ENCODE data around the gene IL10RA. TPM values are rescaled to one million over a fixed set of nuclear protein-coding genes. Genes with fewer than 3 reads are reported as not detected.
A peak's percentile ranks its signal among the peaks of the same experiment; 100 is the strongest.

Gene IL10RA
- total RNA-seq, 1 donor from 2014 or later: 0.46 TPM

DNA sequence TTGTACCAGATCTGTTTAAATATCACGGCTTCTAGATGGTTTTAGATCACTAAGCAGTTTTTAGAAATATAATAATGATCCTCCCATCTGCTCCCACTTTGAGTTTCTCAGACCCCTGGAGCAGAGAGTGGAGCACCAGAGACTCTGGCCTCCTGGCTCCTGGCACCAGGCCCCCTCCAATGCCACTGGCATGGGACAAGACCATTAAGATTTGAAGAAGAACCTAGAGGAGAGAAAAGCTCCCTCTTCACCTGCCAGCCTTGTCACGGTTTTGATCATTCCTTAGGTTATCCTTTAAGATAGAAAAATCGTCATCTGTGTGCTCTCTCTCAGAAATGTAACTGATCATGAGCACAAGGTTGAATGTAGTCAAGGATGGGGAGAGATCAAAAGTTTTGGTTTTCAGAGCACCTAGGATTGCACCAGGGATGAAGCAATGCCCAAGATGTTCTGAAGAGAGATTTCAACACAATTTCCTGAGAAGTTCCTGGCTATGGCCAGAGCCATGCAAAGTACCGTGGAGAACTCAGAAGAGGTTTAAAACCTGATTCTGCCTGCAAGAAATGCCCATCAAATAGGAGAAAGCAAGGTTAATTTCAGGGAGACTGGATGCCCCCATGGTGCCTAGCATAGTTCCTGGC lies 22.2 kb downstream of the IL10RA start:
- no peak for DNase-seq (ENCODE audit: low read depth)
- no peak overlapping the region for H3K4me3 ChIP-seq (ENCODE audit: low read depth, low read length)
- TF ChIP-seq, protein P1, sequence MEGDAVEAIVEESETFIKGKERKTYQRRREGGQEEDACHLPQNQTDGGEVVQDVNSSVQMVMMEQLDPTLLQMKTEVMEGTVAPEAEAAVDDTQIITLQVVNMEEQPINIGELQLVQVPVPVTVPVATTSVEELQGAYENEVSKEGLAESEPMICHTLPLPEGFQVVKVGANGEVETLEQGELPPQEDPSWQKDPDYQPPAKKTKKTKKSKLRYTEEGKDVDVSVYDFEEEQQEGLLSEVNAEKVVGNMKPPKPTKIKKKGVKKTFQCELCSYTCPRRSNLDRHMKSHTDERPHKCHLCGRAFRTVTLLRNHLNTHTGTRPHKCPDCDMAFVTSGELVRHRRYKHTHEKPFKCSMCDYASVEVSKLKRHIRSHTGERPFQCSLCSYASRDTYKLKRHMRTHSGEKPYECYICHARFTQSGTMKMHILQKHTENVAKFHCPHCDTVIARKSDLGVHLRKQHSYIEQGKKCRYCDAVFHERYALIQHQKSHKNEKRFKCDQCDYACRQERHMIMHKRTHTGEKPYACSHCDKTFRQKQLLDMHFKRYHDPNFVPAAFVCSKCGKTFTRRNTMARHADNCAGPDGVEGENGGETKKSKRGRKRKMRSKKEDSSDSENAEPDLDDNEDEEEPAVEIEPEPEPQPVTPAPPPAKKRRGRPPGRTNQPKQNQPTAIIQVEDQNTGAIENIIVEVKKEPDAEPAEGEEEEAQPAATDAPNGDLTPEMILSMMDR (conservative IDR thresholded peaks at IDR 0.05; ENCODE audit: low read depth, low read length): no peak

DNA sequence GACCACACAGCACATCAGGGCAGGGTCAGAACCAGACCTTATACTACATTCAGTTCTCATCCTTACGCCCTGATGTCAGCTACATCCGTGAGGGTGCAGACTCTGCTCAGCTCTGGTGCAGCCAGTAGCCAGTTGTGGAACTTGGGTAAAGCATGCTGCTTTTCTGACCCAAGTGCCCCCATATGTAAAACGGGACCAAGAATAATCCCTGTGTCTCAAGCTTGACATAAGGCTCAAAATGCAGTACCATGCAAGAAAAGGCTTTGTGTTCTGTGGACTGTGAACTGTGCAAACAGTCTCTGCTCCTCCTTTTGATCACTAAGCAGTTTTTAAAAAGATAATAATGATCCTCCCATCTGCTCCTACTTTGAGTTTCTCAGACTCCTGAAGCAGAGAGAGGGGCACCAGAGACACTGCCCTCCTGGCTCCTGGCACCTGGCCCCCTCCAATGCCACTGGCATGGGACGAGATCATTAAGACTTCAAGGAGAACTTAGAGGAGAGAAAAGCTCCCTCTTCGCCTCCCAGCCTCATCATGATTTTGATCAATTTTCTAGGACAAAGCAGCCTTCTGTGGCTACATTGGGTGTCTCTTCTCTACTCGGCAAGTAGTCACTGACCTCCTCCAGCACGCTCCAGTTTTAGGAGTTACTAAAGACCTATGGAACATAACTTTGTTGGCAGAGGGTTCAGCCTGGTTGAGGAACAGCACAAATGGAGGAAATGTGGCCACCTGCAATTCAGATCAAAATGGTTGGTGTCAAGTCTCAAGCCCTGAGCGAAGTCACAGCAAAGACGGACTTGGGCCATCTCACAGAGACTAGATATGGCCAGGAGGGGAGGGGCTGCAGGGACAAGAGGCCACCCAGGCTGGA lies 23.9 kb downstream of the IL10RA start:
- TF ChIP-seq, protein P1 (conservative IDR thresholded peaks at IDR 0.05; ENCODE audit: low read depth, low read length): no peak
- H3K4me3 ChIP-seq (ENCODE audit: low read depth, low read length): no peak overlapping the region

DNA sequence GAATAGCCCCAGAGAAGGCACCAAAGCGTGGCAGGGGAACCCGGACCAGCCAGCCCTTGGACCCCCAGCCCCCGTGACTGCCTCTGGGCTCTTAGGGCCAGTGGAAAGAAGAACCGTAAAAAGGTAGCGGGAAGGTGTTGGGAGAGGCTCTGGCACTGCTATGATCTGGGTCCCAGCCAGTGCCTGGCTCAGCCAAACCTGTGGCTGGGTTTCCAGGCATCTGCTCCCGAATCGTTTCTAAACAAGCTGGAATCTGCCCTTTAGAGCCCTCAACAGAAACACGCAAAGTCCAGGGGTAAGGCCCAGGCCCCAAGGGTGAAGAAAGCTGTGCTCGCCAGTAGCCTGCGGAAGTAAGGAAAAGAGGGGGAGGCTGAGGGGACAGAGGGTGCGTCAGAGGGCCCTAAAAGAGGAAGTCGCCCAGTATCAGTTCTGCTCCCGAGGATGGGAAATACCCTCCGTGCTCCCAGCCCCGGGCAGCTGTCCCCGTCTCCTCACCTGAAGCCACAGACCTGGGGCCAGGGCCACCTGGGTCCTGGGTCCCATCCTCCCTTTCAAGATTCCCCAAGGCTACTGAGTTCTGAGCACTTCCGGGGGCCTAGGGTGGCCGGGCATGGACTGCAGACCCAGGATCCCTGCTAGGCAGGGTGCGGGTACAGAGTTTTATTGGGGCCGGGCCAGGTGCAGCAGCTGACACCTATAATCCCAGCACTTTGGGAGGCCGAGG lies 24.7 kb downstream of the IL10RA start:
- TF ChIP-seq, protein P1 (conservative IDR thresholded peaks at IDR 0.05; ENCODE audit: low read depth, low read length): no peak
- H3K4me3 ChIP-seq (ENCODE audit: low read depth, low read length): no peak overlapping the region
- DNase-seq (ENCODE audit: low read depth): no peak

More for the DNA sequence above, 23.9 kb downstream of the IL10RA start:
- DNase-seq (ENCODE audit: low read depth): no peak

DNA sequence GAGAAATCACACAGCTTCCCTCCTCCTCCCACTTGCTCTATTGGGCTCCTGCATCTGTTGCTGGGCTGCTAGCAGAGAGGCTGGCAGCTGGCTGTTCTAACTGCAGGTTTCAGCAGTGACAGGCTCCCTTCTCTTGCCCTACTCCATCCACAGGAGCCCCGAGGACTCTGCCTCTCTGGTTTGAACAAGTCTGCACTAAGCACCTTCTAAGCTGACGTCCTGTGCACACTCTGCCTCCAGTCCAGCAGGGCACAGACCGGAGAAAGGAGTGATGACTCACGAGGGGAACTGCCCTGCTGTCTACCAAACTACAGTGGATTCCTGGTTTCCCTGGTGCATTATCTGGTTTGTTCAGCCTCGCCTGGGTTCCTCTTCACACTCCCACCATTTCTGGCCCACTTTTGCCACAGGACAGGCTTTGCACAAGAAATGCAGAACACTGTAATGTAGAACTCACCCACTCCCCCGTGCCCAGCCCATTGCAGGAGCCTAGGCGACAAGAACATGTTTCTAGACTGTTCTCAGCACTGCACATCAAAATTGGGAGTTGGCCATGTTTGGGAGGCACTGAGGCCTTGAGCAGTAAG lies 26.0 kb downstream of the IL10RA start:
- DNase-seq (ENCODE audit: low read depth): peak; percentile 3
- TF ChIP-seq, protein P1 (conservative IDR thresholded peaks at IDR 0.05; ENCODE audit: low read depth, low read length): no peak
- H3K4me3 ChIP-seq (ENCODE audit: low read depth, low read length): no peak overlapping the region

DNA sequence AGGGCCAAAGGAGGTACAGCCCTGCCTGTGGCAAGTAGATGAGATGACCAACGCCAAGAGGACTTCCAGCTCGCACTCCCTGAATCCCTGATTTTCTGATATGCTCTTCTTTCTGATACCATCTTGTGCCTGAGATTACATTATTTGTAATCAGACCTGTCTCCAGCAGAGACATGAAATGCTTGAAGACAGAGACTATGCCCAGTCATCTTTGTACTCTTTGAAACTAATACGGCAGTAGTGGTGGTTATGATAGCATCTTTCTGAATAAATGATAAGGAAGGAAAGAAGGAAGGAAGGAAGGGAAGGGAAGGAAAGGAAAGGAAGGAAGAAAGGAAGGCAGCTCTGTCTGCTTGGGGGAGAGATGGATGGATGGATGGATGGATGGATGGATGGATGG lies 27.8 kb downstream of the IL10RA start:
- TF ChIP-seq, protein P1 (conservative IDR thresholded peaks at IDR 0.05; ENCODE audit: low read depth, low read length): no peak
- no peak for DNase-seq (ENCODE audit: low read depth)
- H3K4me3 ChIP-seq (ENCODE audit: low read depth, low read length): no peak overlapping the region

DNA sequence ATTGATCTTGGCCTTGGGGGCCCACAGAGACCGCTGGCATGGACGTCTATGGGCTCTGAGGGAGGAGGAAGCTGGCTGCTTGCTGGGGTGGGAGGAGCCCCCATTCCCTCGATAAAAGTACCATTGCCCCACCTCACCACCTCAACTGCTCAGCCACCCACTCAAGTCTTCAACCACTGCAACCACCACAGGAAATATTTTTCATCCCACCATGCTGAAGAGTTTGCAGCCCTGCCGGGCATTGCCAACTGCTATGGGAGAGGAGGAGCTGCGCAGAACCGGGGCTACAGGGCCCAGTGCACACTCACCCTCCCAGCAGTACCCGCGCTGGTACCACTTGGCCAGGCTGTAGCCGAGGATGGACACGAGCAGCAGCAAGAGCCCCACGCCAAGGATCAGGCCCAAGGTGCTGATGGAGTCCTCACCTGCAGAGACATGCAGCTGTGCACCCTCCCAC lies 29.2 kb downstream of the IL10RA start:
- TF ChIP-seq, protein P1 (conservative IDR thresholded peaks at IDR 0.05; ENCODE audit: low read depth, low read length): no peak
- H3K4me3 ChIP-seq (ENCODE audit: low read depth, low read length): no peak overlapping the region
- DNase-seq (ENCODE audit: low read depth): no peak

Data from epithelial cell of proximal tubule (primary cell).